ENCODE measurements around the gene HRC.

- TF ChIP-seq POLR2A (IDR thresholded peaks at IDR 0.05; ENCODE audit: low read depth, low read length) (no peak), POLR2AphosphoS5 (IDR thresholded peaks at IDR 0.05; ENCODE audit: low read depth, low read length) (no peak)
Measured at GRCh38 chr19:49142866-49143335, 12.3 kb downstream of the HRC start.
